ENCODE data around the gene ATP13A5.

- TF ChIP-seq CTCF (IDR thresholded peaks at IDR 0.05; ENCODE audit: low read depth, low read length, poor library complexity, severe bottlenecking), result no peak
- no peak for TF ChIP-seq EZH2phosphoT487 (IDR thresholded peaks at IDR 0.05; ENCODE audit: borderline replicate concordance, low read length)
These were observed 27.8 kb downstream of the ATP13A5 start for GRCh38 chr3:193350744-193351143.

Measured in DOHH2 (cell line).